T-helper 2 cell treated with Interferon-gamma antibody and Interleukin-4, amounts not matched to agents 100 ng/mL and 5 ng/mL, for 36 hours (primary cell): ENCODE measurements around the gene TXK. TPM values are rescaled to one million over a fixed set of nuclear protein-coding genes. Genes with fewer than 3 reads are reported as not detected.

Experiments used
- intact Hi-C: fragments of 100-400 bp; cut with micrococcal nuclease; formaldehyde crosslinking; loops from one replicate; pipeline ENCODE4 v1.15.1; 2023
- total RNA-seq: library from RNA; stranded (reverse); gene quantifications from 2 replicates; pipeline ENCODE4 v1.2.3, GENCODE V29; 2022

TXK gene
- total RNA-seq, 1 donor from 2014 or later = 6.8 TPM

DNA sequence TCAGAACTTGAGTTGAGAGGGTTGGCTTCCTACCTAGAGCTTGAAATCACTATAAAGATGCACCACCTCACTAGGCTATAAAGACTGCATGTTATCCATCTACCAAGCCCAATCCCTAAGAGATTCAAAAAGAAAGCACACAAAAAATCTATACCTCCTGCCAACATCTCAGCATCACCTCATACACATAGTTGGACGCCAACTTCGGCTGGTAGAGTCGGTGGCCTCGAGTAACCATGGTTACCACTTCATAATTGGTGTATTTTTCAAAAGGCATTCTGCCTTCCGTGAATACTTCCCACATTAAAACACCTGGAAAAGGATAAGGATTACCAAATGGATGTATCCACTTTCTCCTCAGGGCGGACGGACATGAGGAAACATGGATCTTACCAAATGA is 4.5 kb upstream of the TXK start:
- intact Hi-C loops = loop anchor here (2.0 to 10.0 kb wide), 4 partner anchors 28 to 1124 kb away; partner anchors contain the start of gene OCIAD1

DNA sequence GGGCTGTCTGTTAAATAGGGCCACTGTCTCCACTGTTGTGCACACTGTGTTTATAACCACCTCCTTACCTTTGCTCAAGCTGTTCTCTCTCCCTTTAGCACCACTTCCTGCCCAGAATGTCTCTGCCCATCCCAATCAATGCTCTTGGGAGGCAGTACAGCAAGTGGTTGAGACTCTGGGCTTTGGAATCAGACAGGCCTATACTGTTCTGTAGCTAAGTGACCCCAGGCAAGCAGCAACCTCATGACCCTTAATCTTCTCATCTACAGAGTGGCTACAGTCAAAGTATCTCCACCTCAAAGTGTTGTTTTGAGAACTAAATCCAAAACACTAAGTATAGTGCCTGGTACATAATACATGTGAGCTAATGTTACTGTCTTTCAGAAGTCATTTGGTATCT is 3.8 kb upstream of the TXK start:
- intact Hi-C loops = loop anchor here (2.0 to 10.0 kb wide), 4 partner anchors 27 to 1123 kb away; partner anchors contain the start of gene OCIAD1

DNA sequence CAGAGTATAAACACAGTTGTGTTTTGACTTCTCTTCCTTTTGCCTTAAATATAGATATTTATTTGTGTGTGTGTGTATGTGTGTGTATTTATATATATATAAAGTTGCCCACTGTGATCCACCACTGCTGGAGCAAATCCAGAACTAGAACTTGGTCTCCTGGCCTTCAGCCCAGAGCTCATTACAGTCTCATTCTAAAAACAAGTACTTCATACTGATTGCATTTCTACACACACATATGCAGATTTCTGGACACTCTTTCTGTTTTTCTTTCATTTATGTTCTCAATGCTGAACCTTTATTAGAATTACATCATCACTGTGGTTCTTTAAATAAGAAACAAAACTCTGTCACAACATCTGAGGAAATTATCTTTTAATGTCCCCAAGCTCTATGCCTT is 381 bp downstream of the TXK start:
- intact Hi-C loops = loop anchor here (10.0 kb wide), 2 partner anchors 701 to 1119 kb away; partner anchors contain the start of gene OCIAD1

DNA sequence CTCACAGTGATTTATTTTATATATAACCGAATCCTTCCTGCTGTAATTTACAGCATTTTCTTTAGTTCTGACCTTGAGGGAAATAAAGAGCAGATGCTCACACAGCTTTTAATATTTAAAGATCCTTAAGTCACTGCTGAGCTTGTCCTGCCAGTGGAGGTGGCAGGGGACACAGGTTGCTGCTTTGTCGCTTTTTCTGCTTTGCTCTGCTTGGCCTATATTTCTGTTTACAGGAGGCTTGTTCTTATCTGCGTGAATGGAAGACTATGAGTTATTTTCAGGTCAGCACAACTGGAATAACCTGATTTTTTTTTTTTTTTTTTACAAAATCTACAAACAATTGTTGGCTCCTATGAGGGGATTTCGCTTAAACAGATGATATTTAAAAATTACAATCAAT is 2.3 kb downstream of the TXK start:
- intact Hi-C loops = loop anchor here (10.0 kb wide), 2 partner anchors 703 to 1117 kb away; partner anchors contain the start of gene OCIAD1

DNA sequence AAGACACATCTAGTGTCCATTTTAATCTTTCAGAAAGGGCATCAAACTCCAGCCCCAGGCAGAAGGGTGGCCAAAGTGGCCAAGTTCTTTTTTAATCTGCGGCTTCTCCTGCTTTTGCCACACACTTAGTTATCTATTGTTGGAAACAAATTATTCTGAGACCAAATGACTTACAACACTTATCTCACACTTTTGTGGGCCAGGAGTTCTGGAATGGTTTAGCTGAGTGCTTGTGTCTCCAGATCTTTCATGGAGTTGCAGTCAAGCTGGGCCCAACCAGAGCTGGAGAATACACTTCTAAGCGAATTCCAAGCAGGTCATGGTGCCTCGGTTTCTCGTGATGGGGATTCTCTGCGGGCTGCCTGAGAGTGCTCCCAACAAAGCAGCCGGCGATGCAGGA is 4.0 kb downstream of the TXK start:
- intact Hi-C loops = loop anchor here (10.0 kb wide), 2 partner anchors 705 to 1115 kb away; partner anchors contain the start of gene OCIAD1

DNA sequence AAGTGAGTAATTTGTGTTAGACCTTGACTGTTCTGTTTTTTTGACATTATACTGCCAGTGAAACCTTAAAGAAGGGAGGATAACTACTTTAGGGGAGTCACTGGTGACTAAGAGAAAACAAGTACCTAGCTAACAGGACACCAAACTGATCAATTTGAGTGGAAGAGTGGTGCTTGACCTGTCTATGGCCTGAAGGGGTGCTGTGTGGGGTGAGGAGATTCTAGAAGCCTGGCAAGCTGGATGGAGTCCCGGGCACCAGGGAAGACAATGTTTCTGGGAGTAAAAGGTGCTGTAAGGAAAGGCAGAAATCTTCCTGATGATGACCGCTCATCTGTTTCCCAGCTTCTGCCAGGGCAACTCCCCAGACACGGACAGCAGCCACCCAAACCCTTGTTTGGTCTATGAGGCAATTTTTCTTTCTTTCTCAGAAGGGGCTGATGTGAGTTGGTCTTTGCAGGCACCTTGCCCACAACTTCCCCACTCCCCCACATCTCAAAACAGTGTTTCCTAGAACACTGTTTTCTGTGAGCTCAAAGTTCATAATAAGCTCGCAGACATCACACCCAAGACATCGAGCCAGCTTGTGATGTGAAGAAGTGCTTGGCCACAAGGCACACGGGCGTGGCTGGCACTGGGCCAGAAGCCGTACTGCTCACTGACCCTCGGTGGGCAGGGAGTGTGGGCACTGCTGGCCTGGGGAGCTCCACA is 4.6 kb downstream of the TXK start:
- intact Hi-C loops = loop anchor here (2.0 to 10.0 kb wide), 6 partner anchors 82 to 1115 kb away; partner anchors contain the start of genes NFXL1, OCIAD1 and SLAIN2

DNA sequence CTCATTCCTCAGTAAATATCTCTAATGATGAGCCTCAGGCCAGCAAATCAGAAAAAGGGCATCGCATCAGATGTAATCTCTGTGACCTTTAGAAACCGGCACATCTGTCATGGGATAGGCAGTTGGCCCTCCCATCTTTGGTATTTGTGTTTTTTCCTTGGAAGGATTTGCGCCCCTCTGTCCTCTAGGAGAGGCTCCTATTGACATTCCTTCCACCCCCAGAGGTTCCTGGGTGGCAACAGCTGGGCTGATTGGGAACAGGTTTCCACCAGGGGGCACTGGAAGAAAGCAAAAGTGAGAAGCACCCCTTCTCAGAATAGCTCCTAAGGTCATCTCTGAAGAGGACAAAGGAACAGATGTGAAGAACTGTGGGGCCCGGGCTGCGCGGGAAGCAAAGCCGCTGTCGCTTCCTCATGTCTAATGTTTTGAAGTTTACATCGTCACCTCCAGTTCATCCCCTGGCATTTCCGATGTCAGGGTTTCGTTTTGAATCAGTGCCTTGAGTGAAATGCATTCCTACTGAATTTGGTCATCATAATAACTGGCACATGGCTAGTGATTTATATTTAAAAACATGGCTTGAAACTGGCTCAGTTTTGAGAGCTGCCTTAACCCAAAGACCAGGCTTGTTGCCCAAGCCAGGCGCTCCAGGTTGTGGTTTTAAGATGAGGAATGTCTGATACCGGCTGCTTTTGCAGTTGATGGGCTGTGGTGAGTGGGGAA is 6.2 kb downstream of the TXK start:
- intact Hi-C loops = loop anchor here (1.0 to 5.0 kb wide), 6 partner anchors 11 to 419 kb away; partner anchors contain the start of genes NFXL1 and SLAIN2

DNA sequence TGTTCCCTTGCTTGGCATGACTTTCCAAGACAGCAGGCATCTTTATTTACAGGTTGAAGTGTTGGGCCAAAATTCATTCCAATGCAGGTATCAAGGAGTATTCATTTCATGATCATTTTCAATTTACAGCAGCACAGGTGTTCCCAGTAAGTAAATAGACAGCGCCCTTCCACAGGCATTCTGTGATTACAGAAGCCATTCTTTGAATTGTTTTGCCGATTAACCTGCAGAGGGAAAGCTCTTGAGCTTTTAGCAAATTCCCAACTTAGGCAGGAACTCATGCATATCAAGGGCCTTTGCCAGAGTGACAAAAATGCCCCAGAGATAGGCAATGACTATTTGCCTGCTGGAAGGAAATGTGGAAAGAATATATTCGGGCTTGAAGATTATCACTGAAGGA is 6.8 kb downstream of the TXK start:
- intact Hi-C loops = loop anchor here (5.0 kb wide), 2 partner anchors 80 to 420 kb away; no protein-coding TSS in a partner anchor

DNA sequence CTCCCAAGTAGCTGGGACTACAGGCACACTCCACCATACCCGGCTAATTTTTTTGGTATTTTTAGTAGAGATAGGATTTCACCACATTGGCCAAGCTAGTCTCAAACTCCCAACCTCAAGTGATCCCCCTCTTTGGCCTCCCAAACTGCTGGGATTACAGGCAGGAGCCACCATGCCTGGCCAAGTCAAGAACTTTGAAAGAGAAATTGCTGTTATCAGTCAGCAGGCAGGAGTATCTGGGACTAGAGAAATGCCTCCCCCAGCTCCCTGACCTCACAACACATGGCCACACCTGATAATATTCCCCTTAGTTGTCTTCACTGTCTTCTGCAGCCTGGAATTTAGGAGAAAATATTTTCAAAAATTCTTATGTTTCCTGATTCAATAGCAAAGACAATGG is 7.4 kb downstream of the TXK start:
- intact Hi-C loops = loop anchor here (5.0 kb wide), 2 partner anchors 79 to 421 kb away; no protein-coding TSS in a partner anchor

DNA sequence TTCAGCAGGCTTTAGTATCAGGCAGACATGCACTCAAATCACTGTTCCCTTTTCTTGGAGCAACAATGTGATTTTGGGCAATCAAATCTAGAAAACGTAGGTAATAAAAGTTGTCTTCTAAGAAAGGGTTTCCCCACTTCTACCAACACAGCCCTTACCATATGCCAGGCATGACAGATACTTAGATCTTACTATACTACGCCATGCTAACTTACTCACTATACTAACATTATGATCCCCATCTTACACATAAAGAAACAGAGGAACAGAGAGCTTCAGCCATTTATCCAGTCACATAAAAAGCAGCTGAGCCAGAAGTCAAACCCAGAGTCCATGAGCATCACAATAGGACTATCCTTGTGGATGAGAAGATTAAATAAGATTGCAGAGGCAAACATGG is 9.2 kb downstream of the TXK start:
- intact Hi-C loops = loop anchor here (5.0 kb wide), 2 partner anchors 78 to 422 kb away; no protein-coding TSS in a partner anchor

DNA sequence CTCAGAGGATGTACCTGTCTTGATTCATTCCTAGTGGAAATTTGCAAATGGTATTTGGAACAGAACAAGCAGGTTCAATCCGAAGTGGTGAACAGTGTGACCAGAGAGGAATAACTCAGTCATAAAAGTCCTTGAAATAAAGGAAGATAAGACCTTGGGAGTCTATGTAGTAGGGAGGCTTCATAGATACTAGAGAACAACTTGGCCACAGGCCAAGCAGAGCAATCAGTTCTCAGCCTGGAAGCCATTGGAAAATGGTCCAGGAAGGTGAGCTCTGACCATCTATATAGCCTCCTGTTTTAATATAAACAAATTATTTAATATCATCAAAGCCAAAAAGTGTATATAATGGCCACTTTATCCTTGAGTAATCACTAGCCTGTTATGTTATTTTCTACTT is 11.3 kb downstream of the TXK start:
- intact Hi-C loops = no loop called here

DNA sequence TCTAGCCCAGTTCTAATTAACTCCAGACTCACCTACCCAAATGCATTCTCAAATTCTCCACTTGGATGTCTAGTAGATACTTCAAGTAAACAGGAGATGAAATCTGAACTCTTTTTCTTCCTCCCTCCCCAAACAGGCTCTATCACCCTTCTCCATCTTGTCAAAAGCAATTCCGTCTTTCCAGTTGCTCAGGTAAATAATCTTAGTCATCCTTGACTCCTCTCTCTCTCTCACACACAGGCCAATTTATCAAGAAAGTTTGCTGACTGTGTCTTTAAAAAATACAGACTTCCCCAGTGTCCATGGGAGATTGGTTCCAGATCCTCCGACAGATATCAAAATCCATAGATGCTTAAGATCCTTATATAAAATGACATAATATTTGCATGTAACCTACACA is 12.9 kb downstream of the TXK start:
- intact Hi-C loops = no loop called here

DNA sequence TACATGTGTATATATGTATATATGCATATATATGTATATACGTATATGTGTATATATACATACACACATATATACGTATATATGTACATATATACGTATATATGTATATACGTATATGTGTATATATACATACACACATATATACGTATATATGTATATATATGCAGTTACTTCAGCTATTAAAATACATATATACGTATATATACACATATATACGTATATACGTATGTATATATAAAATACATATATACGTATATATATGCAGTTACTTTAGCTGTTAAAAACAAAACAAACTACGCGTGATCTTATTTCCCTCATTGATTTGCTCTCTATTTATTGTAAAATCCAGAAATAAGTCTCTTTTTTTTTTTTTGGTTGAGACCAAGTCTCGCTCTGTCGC is 13.9 kb downstream of the TXK start:
- intact Hi-C loops = no loop called here

DNA sequence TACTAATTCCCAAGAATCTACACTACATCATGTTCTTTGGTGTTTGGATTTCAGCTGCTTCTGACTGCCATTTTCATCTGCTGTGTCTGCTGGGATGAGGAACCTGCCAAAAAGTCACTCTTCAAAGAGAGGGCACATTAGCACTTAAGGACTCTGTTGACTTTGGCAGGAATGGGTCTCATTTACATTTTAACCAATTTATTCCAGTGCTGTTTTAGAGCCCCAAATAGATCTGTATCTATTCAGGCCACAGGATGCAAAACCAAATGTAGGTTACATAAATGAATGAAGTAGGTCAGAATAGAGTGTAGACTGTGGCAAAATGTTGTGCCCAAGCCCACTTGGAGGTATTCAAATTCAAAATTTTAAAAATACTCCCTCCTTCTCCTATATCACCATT is 14.4 kb downstream of the TXK start:
- intact Hi-C loops = no loop called here

DNA sequence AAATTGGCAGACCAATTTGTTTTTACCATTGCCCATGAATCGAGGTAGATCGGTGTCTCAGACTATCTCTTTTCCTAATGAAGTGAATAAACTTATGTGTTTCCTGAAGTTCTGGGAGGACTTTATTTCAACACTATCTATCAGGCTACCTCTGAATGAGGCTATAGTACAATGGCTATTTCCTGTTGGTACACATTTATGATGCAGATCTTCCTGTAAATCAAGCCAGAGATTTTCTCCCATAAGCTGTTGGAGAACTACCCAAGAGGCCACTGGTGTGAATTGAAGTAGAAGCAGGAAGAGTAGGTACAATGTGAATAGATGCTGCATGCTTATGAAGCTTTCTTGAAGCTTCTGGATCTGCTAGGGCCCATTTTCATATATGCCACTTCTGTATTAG is 16.0 kb downstream of the TXK start:
- intact Hi-C loops = no loop called here

DNA sequence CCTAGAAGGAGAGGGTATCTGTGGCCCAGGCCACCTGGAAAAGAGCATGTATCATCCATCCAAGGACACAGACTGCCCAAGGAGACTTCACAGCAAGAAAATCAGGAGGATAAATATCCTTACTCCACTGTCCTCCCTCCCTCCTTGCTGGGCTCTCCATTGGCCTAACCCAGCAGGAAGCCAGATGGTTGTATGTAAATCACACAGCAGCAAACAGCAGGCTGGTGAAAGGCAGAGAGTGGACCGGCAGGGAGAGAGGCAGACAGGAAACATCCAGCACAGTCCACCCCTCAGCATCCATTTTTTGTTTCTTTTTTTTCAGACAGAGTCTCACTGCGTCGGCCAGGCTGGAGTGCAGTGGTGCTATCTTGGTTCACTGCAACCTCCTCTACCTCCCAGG is 17.5 kb downstream of the TXK start:
- intact Hi-C loops = no loop called here

DNA sequence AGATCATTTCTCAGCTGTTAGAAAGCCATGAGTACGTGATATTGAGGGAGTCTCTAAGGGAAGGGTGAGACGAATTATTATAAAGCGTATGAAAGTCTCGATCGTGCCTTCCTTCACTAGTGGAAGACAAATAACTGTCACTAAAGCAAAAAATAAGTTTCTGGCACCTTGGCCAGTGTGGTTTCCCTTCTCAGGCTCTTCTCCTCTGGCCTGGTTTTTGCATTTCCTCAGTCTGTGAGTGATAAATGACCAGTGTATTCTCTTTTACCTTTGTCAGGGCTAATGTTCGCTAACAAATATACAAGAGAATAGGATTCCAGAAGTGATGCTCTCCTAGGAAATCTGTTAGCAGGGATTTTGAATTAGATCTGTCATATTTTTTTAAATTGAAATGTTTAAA is 19.6 kb downstream of the TXK start:
- intact Hi-C loops = no loop called here

DNA sequence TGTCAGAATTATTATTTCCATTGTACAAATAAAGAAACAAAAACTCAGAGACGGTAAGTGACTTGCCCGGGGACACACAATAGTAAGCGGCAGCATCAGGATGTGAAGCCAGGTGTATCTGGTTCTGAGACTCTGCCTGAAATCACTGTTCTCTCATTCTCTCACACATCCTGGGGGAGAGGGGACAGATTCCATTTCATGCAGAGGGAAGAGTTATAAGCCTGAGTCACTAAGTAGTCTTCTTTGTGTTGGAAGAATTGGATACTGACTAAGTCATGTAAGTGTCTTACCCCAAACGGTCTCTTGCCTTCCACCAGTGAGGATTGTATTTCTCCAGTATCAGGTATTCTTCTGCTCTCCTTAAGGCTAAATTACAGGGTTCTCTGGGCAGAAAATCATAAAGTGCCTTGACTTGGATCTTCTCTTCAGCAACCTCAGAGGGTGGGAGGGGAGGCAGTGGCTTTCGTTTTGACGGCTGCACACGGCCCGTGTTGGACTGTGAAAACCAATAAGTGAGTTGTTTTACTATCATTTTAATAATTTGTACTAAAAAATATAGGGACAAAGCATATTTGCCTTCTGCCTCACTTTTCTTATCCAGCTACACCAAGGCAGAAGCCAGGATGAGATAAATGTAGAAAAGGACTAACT is 21.9 kb downstream of the TXK start:
- intact Hi-C loops = no loop called here

DNA sequence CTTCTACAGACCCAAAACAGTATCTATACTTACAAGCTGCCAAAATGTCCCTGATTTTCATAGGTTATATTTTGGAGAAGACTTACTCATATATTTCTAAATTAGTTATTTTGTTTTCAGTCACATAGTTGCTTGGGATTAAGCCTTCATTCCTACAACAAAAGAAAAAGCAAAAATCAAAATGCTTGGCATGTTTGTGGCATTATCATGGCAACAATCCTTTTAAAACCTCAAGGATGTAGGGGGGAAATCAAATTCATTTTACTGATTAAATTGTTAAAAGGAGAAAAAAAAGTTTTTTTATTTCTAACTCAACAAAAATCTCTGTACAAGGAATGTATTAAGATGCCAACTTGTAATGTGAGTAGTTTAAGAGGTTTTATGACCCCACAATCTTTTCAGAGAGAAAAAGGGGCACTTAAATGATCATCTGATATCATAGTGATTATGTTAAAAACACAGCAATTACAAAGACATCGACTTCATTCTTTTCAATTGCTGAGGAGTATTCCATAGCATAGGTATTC is 23.5 kb downstream of the TXK start:
- intact Hi-C loops = loop anchor here (2.0 kb wide), 1 partner anchor 28 kb away; no protein-coding TSS in a partner anchor

DNA sequence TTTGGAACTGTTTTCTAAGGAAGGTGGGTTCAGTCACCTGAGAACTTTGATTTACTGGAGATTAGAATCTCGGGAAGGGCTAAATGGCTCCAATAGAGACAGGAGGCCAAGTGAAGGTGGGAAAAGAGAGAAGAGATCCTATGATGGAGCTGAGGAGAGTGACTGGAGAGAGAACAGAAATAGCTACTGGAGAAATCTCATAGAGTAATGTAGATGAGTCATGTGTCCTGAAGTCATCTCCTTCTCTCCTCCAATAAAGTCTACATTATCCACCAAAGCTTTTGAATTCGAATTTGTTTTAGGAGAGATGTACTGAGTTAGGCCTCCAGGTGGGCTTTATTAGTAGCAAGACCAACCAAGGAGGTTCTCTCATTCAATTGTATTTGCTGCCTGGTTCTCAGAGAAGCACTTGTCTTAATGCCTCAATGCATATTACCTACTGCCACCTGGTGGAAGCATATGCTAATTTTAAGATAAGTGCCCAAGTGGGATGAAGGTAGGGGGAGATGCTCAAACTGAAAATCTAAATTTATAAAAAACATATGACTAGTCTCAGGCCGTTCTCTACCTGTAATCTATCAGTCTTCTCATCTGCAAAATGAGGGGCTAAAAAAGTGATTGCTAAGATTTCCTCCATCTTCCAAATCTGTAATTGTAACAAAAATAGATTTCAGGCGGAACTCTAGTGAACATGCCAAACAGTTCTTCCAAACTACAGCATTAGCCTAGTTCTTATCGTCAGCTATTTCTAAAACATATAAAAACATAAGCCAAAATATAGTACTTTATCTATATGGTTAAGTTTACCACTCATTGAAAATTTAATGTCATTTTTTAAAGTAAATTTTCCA is 24.4 kb downstream of the TXK start:
- intact Hi-C loops = loop anchor here (2.0 kb wide), 1 partner anchor 29 kb away; no protein-coding TSS in a partner anchor
